Prostate gland (tissue), 2 donors: Measurements from ENCODE around the gene OR52N1.

Experiments used
- CTCF ChIP-seq, 4 experiments: fragments of 200-600 bp in 2 of 4; fragments of 450-650 bp in 2 of 4; sonication (generic) in 2 of 4; IDR thresholded peaks; 1 replicate in 3 of 4; 2 replicates in 1 of 4; pipeline ENCODE4 v1.5.1; 2016 to 2019; ENCODE audit warnings: antibody characterized with exemption in 4 of 4, mild to moderate bottlenecking in 2 of 4, moderate library complexity in 2 of 4
- POLR2A ChIP-seq: fragments of 450-650 bp; IDR thresholded peaks from one replicate; pipeline ENCODE4 v1.6.1; 2016; ENCODE audit warnings: antibody characterized with exemption, mild to moderate bottlenecking

- TF ChIP-seq POLR2A = no peak
- TF ChIP-seq CTCF (IDR thresholded peaks at IDR 0.05) = no peak
Observed at GRCh38 chr11:5831196-5831829, 40.2 kb upstream of the OR52N1 start.
